HG03039 (cell line): ENCODE measurements around the gene ADCYAP1R1.

Experiments used
- ATAC-seq: cut with Tn5 transposase; IDR thresholded peaks from one replicate; pipeline ENCODE4 v1.9.1; 2021; ENCODE audit warnings: mild to moderate bottlenecking, moderate library complexity; ENCODE audit not compliant: unreplicated experiment

Gene ADCYAP1R1

DNA sequence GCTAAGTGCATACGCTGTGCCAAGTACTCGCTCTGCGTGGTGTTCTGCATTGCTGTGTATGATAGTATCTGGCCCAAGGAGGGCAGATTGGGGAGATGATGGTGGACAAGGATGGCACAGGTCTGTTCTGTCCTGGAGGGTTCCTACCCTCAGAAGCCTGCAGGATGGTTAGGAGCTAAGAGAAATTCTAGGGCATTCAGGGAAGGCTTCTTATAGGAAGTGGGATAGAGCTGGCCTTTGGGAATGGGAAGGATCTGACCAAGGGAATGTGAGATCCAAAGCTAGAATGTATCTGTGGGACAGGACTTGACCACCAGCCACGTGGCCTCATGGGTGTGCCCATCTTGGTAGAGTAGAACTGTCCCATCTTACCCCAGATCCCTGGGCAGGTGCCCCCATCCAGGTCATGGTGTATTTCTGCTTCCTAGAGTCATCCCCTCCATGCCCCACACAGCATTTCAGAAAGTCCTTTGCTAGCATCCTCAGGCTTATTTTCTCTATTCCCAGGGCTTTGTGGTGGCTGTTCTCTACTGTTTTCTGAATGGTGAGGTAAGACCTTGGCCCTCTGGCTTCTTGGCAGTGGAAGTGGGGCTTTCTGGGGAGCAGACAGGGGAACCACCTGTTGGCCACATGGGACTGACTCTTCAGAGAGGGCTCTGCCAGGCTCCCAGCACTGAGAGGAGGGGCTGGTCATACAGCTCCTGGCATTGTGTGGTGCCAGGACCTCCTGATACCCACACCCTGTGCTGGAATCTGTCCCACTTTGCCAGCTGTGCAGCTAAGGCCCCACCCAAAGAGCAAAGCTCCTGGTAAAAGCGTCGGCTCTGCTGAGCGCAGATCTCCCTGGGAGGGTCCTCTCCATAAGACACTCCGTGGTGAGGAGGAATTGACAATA lies 52.5 kb downstream of the ADCYAP1R1 start:
- ATAC-seq, result no peak

DNA sequence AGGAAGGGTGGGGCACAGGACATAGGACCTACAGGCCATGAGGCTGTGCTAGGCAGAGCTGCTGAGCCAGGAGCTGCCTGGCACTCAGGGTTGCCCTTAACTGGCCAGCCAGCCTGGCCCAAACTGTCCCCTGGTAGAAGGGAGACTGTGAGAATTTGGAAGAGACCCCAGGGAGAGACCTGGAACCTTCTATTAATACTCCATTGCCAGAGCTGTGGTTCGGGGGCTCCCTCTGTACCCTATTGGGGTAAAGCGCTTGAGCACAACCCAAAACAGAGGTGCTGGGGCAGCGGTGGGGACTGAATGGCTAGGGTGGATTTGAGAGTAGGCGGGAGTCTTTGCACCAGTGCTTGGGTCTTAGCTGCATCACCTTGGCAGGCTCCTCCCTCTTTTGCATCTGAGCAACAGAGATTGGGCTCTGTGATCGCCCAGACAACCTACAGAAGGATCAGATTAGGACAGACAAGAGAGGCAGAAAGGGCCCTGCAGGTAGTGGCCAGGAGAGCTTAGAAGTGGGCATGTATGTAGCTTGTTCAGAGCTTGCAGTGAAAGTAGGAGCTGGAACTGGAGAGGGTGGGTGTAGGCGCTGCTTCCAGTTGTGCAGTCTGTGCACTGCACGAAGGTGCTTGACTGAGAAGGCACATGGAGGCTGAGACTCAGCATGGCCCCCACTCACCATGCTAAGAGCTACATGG lies 53.3 kb downstream of the ADCYAP1R1 start:
- no peak for ATAC-seq

- ATAC-seq, result no peak
Observed at GRCh38 chr7:31106303-31107105, 54.4 kb downstream of the ADCYAP1R1 start.

DNA sequence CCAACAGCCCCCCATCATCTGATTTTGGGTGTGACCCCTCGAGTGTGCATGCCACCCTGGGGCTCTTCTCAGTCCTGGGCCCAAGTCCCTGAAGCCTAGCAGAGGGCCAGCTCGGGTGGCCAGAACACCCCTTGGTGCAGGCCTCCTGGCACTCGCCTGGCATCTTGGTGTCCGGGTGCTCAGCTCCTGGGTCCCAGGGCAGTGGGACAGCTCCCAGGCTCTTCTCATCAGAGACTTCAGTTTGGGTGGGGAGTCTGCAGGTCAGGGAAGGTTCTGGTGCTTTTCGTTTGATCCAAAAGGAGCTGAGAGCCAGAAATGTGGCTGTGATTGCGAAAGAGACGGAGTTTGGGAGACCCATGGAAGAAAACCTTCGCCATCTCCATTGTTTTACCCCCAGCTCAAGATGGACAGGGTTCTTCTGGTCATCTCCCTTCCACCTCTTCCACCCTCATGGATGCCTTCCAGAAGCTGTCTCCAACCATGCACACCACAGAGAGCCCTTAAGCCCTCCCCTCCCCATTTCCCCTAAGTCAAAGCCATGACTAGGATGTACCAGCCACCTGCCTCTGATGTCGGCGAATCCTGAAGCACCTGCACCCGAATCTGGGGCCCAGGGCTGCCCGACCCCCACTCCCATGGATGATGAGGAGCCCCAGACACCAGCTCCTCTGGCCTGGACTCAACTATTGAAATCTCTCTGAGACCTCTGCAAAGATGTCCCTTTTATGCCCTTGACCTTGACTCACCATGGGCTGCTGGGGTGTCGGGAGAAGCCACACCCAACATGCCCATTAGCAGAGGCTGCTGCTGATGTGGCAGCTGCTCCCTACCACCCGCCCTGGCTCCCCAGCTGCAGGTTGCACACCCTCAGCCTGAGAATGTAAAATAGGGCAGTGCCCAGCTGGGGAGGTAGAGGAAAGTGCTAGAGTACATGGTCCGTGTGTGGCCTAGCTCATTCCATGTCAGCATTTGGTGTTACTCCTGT lies 55.3 kb downstream of the ADCYAP1R1 start:
- ATAC-seq, result no peak

GRCh38 chr7:31108097-31108657 lies 56.1 kb downstream of the ADCYAP1R1 start:
- no peak for ATAC-seq

DNA sequence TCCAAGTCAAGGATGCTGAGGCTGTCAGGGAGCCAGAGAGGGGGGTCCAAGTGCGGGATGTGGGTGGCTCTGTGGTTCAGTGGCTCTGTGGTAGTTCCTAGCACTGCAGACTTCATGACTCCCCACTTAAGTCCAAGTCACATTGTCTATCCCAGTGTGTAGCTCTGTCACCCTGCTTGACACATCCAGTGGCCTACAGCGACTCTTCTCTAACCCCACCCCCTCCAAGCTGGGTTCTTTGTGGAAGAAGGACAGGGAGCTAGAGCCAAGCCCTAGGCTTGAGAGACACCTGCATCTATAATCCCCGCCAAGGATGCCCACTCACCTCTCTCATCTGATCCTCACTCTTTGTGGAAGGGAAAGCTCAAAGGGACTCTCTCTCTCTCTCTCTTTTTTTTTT lies 57.6 kb downstream of the ADCYAP1R1 start:
- ATAC-seq, result no peak

GRCh38 chr7:31110331-31111108 lies 58.4 kb downstream of the ADCYAP1R1 start:
- ATAC-seq, result no peak

DNA sequence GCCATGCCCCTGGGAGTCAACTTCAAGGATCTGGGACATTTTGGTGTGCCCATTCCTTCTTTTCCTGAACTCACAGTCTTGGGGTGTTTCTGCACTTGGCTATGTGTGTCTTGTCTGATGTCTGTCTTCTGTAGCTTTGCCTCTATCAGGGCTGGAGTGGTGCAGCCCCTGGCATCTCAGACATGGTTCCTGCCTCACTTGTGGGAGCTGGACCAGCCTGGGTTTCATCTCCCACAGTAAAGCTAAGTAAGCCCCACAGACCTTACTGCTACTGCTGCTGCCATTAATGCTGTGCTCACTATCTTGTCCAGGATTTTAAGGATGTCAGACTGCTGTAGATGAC lies 59.0 kb downstream of the ADCYAP1R1 start:
- no peak for ATAC-seq

GRCh38 chr7:31113660-31114059 lies 61.6 kb downstream of the ADCYAP1R1 start:
- no peak for ATAC-seq

GRCh38 chr7:31114593-31115343 lies 62.7 kb downstream of the ADCYAP1R1 start:
- no peak for ATAC-seq

- ATAC-seq, result no peak
Observed at GRCh38 chr7:31116615-31117014, 64.5 kb downstream of the ADCYAP1R1 start.

DNA sequence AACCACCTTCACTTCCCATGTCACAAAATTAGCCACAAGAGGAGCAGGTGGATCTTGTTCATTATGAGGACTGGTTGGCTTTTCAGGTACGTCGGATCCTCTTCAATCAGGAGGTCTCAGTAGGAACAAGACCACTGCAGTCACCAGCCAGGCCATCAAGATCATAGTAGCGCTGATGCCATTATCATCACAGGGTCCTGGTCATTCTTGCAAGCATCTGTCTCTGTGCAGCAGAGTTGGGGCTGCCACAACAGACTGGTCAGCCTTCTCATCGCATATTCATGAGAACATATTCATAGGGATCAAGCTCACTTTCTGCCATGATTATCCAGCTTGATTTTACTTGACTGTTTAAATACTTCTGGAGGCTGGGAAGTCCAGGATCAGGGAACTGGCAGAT lies 67.1 kb downstream of the ADCYAP1R1 start:
- no peak for ATAC-seq

- ATAC-seq, result no peak
Observed at GRCh38 chr7:31120800-31121513, 68.8 kb downstream of the ADCYAP1R1 start.

- ATAC-seq, result no peak
Observed at GRCh38 chr7:31121601-31122000, 69.5 kb downstream of the ADCYAP1R1 start.

DNA sequence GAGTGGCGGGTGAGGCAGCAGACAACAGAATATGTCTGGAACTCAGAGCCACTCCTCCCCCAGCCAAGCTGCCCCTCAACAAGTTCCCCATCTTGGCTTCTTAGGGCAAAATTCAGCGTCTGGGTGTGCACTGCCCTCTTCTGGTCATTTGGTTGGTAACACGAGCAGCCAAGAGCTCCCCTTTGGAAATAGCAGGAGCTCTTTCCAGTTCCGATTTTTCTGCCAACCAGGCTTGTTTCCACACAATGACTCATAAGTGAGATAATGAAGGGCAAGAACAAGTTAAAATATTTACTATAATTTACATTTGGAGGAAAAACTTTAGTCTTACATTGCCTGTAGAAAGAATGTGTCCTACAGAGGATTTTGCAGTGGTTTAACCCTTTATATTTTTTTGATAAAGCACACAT lies 70.5 kb downstream of the ADCYAP1R1 start:
- ATAC-seq, result no peak

DNA sequence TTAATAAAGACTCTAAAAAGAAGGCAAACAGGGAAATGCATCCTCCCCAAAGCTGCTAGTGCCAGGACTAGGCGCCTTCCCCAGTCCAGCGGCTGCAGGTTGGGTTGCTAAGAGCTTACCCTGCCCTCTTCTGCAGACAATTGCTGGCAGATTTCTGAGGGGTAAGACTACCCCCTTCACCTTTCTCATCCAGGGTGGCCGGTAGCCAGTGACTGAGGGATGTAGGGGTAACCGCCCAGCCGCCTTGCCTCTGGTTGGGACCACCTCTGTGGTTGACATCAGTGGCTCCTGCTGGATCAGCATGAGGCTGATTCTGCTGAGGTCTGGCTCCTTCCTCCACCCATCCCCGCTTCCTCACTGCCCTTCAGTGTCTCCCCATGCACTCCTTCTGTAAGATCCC lies 71.2 kb downstream of the ADCYAP1R1 start:
- no peak for ATAC-seq

DNA sequence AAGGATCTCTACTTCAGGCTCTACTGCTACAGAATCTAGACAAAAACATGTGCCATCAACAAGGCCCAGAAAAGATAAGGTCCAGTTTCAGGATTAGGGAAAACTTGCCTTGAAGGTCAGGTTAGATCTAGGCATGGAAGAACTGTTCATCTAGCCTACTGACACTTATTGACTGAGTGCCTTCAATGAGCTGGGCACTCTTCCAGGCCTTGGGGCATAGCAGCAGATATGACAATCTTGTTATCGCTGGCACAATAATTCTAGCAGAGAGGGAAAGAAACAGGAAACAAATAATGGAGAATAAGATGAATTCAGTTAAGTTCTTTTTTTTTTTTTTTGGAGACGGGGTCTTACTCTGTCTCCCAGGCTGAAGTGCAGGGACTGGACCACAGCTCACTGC lies 71.6 kb downstream of the ADCYAP1R1 start:
- ATAC-seq, result no peak

GRCh38 chr7:31125171-31125570 lies 73.1 kb downstream of the ADCYAP1R1 start:
- no peak for ATAC-seq
